Measurements from ENCODE around the gene GRIPAP1.

GRIPAP1 gene

GRCh38 chrX:48975541-48975940 is 26.5 kb downstream of the GRIPAP1 start:
- H3K27ac ChIP-seq: no peak overlapping the region
- H3K4me3 ChIP-seq (ENCODE audit: low read depth, low read length): no peak overlapping the region
- no peaks in the 10 kb centered on the region for H3K27me3 ChIP-seq (ENCODE audit: control insufficient read depth, insufficient read depth, low read length)
- no peak overlapping the region for H3K4me2 ChIP-seq (ENCODE audit: low read length)
- no peaks in the 10 kb centered on the region for H3K9me3 ChIP-seq (ENCODE audit: control insufficient read depth, low read length)
- no peak overlapping the region for H3K9ac ChIP-seq
- H2AFZ ChIP-seq: no peak overlapping the region
- H3K36me3 ChIP-seq (ENCODE audit: control insufficient read depth, insufficient read depth, low read length): no peaks in the 10 kb centered on the region
- no peaks in the 10 kb centered on the region for H3K79me2 ChIP-seq
- no peaks in the 10 kb centered on the region for H3K4me1 ChIP-seq
- TF ChIP-seq CTCF (IDR thresholded peaks at IDR 0.05): no peak

GRCh38 chrX:48975041-48975440 is 27.0 kb downstream of the GRIPAP1 start:
- no peak overlapping the region for H2AFZ ChIP-seq
- no peak overlapping the region for H3K4me3 ChIP-seq (ENCODE audit: low read depth, low read length)
- no peaks in the 10 kb centered on the region for H3K79me2 ChIP-seq
- H3K9ac ChIP-seq: no peak overlapping the region
- H3K4me1 ChIP-seq: no peaks in the 10 kb centered on the region
- no peaks in the 10 kb centered on the region for H3K36me3 ChIP-seq (ENCODE audit: control insufficient read depth, insufficient read depth, low read length)
- no peaks in the 10 kb centered on the region for H3K9me3 ChIP-seq (ENCODE audit: control insufficient read depth, low read length)
- no peaks in the 10 kb centered on the region for H3K27me3 ChIP-seq (ENCODE audit: control insufficient read depth, insufficient read depth, low read length)
- H3K27ac ChIP-seq: no peak overlapping the region
- TF ChIP-seq CTCF (IDR thresholded peaks at IDR 0.05): no peak
- no peak overlapping the region for H3K4me2 ChIP-seq (ENCODE audit: low read length)

GRCh38 chrX:48974574-48974973 is 27.5 kb downstream of the GRIPAP1 start:
- Histone ChIP-seq H3K36me3 (ENCODE audit: control insufficient read depth, insufficient read depth, low read length) (no peaks in the 10 kb centered on the region), H3K9ac (no peak overlapping the region), H3K9me3 (ENCODE audit: control insufficient read depth, low read length) (no peaks in the 10 kb centered on the region), H3K79me2 (no peaks in the 10 kb centered on the region), H2AFZ (no peak overlapping the region), H3K4me2 (ENCODE audit: low read length) (no peak overlapping the region), H3K4me3 (ENCODE audit: low read depth, low read length) (no peak overlapping the region), H3K27ac (no peak overlapping the region), H3K27me3 (ENCODE audit: control insufficient read depth, insufficient read depth, low read length) (no peaks in the 10 kb centered on the region), H3K4me1 (no peaks in the 10 kb centered on the region)
- no peak for TF ChIP-seq CTCF (IDR thresholded peaks at IDR 0.05)

GRCh38 chrX:48974033-48974432 is 28.0 kb downstream of the GRIPAP1 start:
- TF ChIP-seq CTCF (IDR thresholded peaks at IDR 0.05): no peak
- no peak overlapping the region for H3K4me3 ChIP-seq (ENCODE audit: low read depth, low read length)
- H3K79me2 ChIP-seq: no peaks in the 10 kb centered on the region
- no peak overlapping the region for H3K27ac ChIP-seq
- H3K9ac ChIP-seq: no peak overlapping the region
- H3K36me3 ChIP-seq (ENCODE audit: control insufficient read depth, insufficient read depth, low read length): no peaks in the 10 kb centered on the region
- no peaks in the 10 kb centered on the region for H3K27me3 ChIP-seq (ENCODE audit: control insufficient read depth, insufficient read depth, low read length)
- H3K4me2 ChIP-seq (ENCODE audit: low read length): no peak overlapping the region
- no peaks in the 10 kb centered on the region for H3K9me3 ChIP-seq (ENCODE audit: control insufficient read depth, low read length)
- H2AFZ ChIP-seq: no peak overlapping the region
- H3K4me1 ChIP-seq: no peaks in the 10 kb centered on the region
